H1 (cell line): ENCODE measurements around the gene AP5Z1. TPM values are rescaled to one million over a fixed set of nuclear protein-coding genes. Genes with fewer than 3 reads are reported as not detected.

ENCODE experiments used
- CTCF ChIA-PET: fragments of 300-600 bp; sonication (Branson Sonifier 250); formaldehyde crosslinking; loops from one replicate; lab custom pipeline; 2021; ENCODE audit not compliant: partially characterized antibody; lab: Charles Lee
- POLR2A ChIA-PET: fragments of 300-600 bp; sonication (Branson Sonifier 250); formaldehyde crosslinking; loops from one replicate; lab custom pipeline; 2021; ENCODE audit warnings: inconsistent platforms; ENCODE audit not compliant: partially characterized antibody; lab: Charles Lee
- DNase-seq, 2 experiments: peaks; one replicate each; pipeline versions ENCODE4 v3.0.0 to v3.0.0-alpha.2; 2010 to 2022; ENCODE audit warnings: low spot score in 2 of 2, low read depth in 1 of 2, mixed read lengths in 1 of 2
- FAIRE-seq: peaks from 2 replicates; lab custom pipeline; 2011; peaks lifted over from hg19 to GRCh38; lab: Jason Lieb, UNC
- H2AFZ ChIP-seq: 2 replicates; pipeline ENCODE4 v1.8.1; 2012; ENCODE audit warnings: low read length, inconsistent platforms
- H2AK5ac ChIP-seq: 2 replicates; pipeline ENCODE4 v1.6.1; 2013; ENCODE audit warnings: low read depth, low read length
- H2BK120ac ChIP-seq: replicated peaks from 2 replicates; pipeline ENCODE3; 2013; ENCODE audit warnings: low read depth, low read length, inconsistent platforms
- H2BK12ac ChIP-seq: 2 replicates; pipeline ENCODE4 v1.6.1; 2013; ENCODE audit warnings: low read depth, low read length
- H2BK15ac ChIP-seq: 2 replicates; pipeline ENCODE4 v1.6.1; 2013; ENCODE audit warnings: low read length
- H2BK20ac ChIP-seq: 2 replicates; pipeline ENCODE4 v1.6.1; 2013; ENCODE audit warnings: low read length
- H2BK5ac ChIP-seq: 2 replicates; pipeline ENCODE4 v1.6.1; 2013; ENCODE audit warnings: low read depth, low read length
- H3K14ac ChIP-seq: 2 replicates; pipeline ENCODE4 v1.6.1; 2013; ENCODE audit warnings: inconsistent platforms; ENCODE audit not compliant: insufficient read length
- H3K18ac ChIP-seq: 2 replicates; pipeline ENCODE4 v1.6.1; 2013; ENCODE audit warnings: low read length; ENCODE audit errors: extremely low read depth
- H3K23ac ChIP-seq: 2 replicates; pipeline ENCODE4 v1.6.1; 2013; ENCODE audit warnings: inconsistent platforms; ENCODE audit not compliant: insufficient read length
- H3K23me2 ChIP-seq: 2 replicates; pipeline ENCODE4 v1.6.1; 2013; ENCODE audit warnings: low read depth, low read length
- H3K27ac ChIP-seq: 2 replicates; pipeline ENCODE4 v1.6.1; 2011; ENCODE audit warnings: low read depth, low read length, inconsistent platforms
- H3K27me3 ChIP-seq, 4 experiments: replicated peaks in 1 of 4; 1 replicate in 1 of 4; 2 replicates in 3 of 4; pipeline versions ENCODE4 v1.6.1 to v1.8.1; 2011 to 2013; ENCODE audit warnings: low read length in 3 of 4, mild to moderate bottlenecking in 3 of 4, inconsistent platforms in 2 of 4, mixed read lengths in 2 of 4, moderate library complexity in 1 of 4; ENCODE audit not compliant: control insufficient read depth in 3 of 4, insufficient read depth in 3 of 4; ENCODE audit errors: extremely low read depth in 1 of 4
- H3K36me3 ChIP-seq, 4 experiments: 2 replicates each; pipeline versions ENCODE4 v1.6.1 to v1.8.1; 2011 to 2013; ENCODE audit warnings: mild to moderate bottlenecking in 4 of 4, low read length in 3 of 4, moderate library complexity in 2 of 4, control low read depth in 1 of 4, inconsistent platforms in 1 of 4; ENCODE audit not compliant: insufficient read depth in 4 of 4, control insufficient read depth in 2 of 4
- H3K4ac ChIP-seq: replicated peaks from 2 replicates; pipeline ENCODE3; 2013; ENCODE audit warnings: low read length, low read depth, mixed read lengths, inconsistent platforms; ENCODE audit not compliant: insufficient read length
- H3K4me1 ChIP-seq, 4 experiments: replicated peaks in 1 of 4; 1 replicate in 1 of 4; 2 replicates in 3 of 4; pipeline versions ENCODE4 v1.6.1 to v1.8.1; 2011 to 2013; ENCODE audit warnings: low read length in 3 of 4, inconsistent platforms in 2 of 4, mixed read lengths in 1 of 4; ENCODE audit not compliant: insufficient read depth in 4 of 4, control insufficient read depth in 3 of 4
- H3K4me2 ChIP-seq, 2 experiments: 2 replicates each; pipeline versions ENCODE4 v1.6.1 to v1.8.1; 2011 to 2013; ENCODE audit warnings: low read depth in 2 of 2, low read length in 2 of 2, control low read depth in 1 of 2, inconsistent platforms in 1 of 2, mild to moderate bottlenecking in 1 of 2; ENCODE audit not compliant: insufficient read depth in 1 of 2
- H3K4me3 ChIP-seq, 4 experiments: fragments of 200-600, 300-600 bp in 1 of 4; sonication (generic), shearing (Covaris generic), sonication (Bioruptor Twin) in 1 of 4; 2 replicates each; pipeline versions ENCODE4 v1.5.1 to v1.8.1; 2011 to 2016; ENCODE audit warnings: low read length in 4 of 4, low read depth in 3 of 4, control low read depth in 2 of 4, inconsistent platforms in 2 of 4, mild to moderate bottlenecking in 2 of 4, mixed read lengths in 1 of 4, moderate library complexity in 1 of 4; ENCODE audit not compliant: insufficient read depth in 2 of 4; ENCODE audit errors: extremely low read depth in 1 of 4
- H3K56ac ChIP-seq: replicated peaks from 2 replicates; pipeline ENCODE3; 2013; ENCODE audit warnings: low read depth, mild to moderate bottlenecking, mixed read lengths, low read length, inconsistent platforms; ENCODE audit not compliant: insufficient read length
- H3K79me1 ChIP-seq: 2 replicates; pipeline ENCODE4 v1.6.1; 2013; ENCODE audit warnings: low read depth, low read length, control low read depth
- H3K79me2 ChIP-seq, 2 experiments: 2 replicates each; pipeline versions ENCODE4 v1.6.1 to v1.8.1; 2012 to 2013; ENCODE audit warnings: low read length in 2 of 2, mild to moderate bottlenecking in 2 of 2, inconsistent platforms in 1 of 2; ENCODE audit not compliant: insufficient read depth in 2 of 2, control insufficient read depth in 1 of 2
- H3K9ac ChIP-seq, 4 experiments: replicated peaks in 1 of 4; 1 replicate in 1 of 4; 2 replicates in 3 of 4; pipeline versions ENCODE4 v1.6.1 to v1.8.1; 2011 to 2013; ENCODE audit warnings: low read depth in 3 of 4, low read length in 3 of 4, control low read depth in 2 of 4, mild to moderate bottlenecking in 2 of 4, moderate library complexity in 2 of 4, inconsistent platforms in 1 of 4; ENCODE audit errors: extremely low read depth in 1 of 4
- H3K9me3 ChIP-seq, 2 experiments: 2 replicates each; pipeline versions ENCODE4 v1.6.1 to v1.8.1; 2012 to 2013; ENCODE audit warnings: mild to moderate bottlenecking in 2 of 2, moderate library complexity in 2 of 2, control low read depth in 1 of 2, inconsistent platforms in 1 of 2, low read depth in 1 of 2, low read length in 1 of 2, mixed read lengths in 1 of 2; ENCODE audit not compliant: insufficient read depth in 2 of 2
- H4K20me1 ChIP-seq, 2 experiments: replicated peaks in 1 of 2; 2 replicates each; pipeline versions ENCODE3 to v1.8.1; 2011 to 2013; ENCODE audit warnings: inconsistent platforms in 2 of 2, low read length in 2 of 2, mild to moderate bottlenecking in 1 of 2; ENCODE audit not compliant: insufficient read depth in 2 of 2, control insufficient read depth in 1 of 2
- H4K5ac ChIP-seq: 2 replicates; pipeline ENCODE4 v1.6.1; 2013; ENCODE audit warnings: low read length, low read depth, mixed read lengths, inconsistent platforms; ENCODE audit not compliant: insufficient read length
- H4K8ac ChIP-seq: 2 replicates; pipeline ENCODE4 v1.8.0; 2013; ENCODE audit warnings: mild to moderate bottlenecking, moderate library complexity, low read length, inconsistent platforms; ENCODE audit not compliant: insufficient read depth; ENCODE audit errors: extremely low read depth
- H4K91ac ChIP-seq: replicated peaks from 2 replicates; pipeline ENCODE3; 2013; ENCODE audit warnings: low read length, mixed read lengths, inconsistent platforms; ENCODE audit not compliant: insufficient read length
- KDM1A ChIP-seq: fragments of 200-600, 300-600 bp; sonication (generic); IDR thresholded peaks from 2 replicates; pipeline ENCODE4 v1.7.1; 2016; ENCODE audit warnings: mild to moderate bottlenecking, low read length, borderline replicate concordance
- WGBS, 2 experiments: shearing (Covaris generic) in 1 of 2; methylation state at CpG; one replicate each; pipeline versions ENCODE4 v1.1.6 to v1.1.7; 2013 to 2015; ENCODE audit warnings: low lambda C conversion rate in 2 of 2, mixed read lengths in 2 of 2, inconsistent platforms in 1 of 2, low coverage in 1 of 2, missing lambda C conversion rate in 1 of 2; ENCODE audit not compliant: insufficient replicate concordance in 2 of 2, insufficient coverage in 1 of 2, insufficient read length in 1 of 2; ENCODE audit errors: extremely low coverage in 1 of 2, missing lambda C conversion rate in 1 of 2; 5-methylcytosine and 5-hydroxymethylcytosine counted together
- polyA plus RNA-seq, 7 experiments: library from polyadenylated mRNA; depleted of rRNA in 3 of 7; stranded (reverse) in 5 of 7; unstranded in 2 of 7; fragments of >200 nt in 5 of 7; fragments of 200-250 nt in 2 of 7; gene quantifications; 1 replicate in 5 of 7; 2 replicates in 1 of 7; 4 replicates in 1 of 7; pipeline versions ENCODE4 v1.2.1 to v1.2.3, GENCODE V29; 2011 to 2013; ENCODE audit warnings: missing spikeins in 2 of 7, mixed read lengths in 2 of 7
- total RNA-seq: library from RNA; stranded (reverse); fragmentation: NEBNext Ultra II Directional; extraction: Animal tissue kit (Norgen Biotek cat#: 25700); gene quantifications from 2 replicates; pipeline ENCODE4 v1.2.1, GENCODE V29; 2021

Gene AP5Z1
- total and polyA plus RNA-seq, 2 of the 8 experiments (the other 6 are each of a cell fraction or from before 2014, with no cell fraction given), result 24.0 to 24.7 TPM

GRCh38 chr7:4837041-4837802, 61.8 kb downstream of the AP5Z1 start:
- Histone ChIP-seq H2BK20ac (no peak overlapping the region), H2AK5ac (no peak overlapping the region), H2BK120ac (no peak overlapping the region), H3K36me3 (no peaks in the 10 kb centered on the region), H3K18ac (no peak overlapping the region), H3K79me2 (no peaks in the 10 kb centered on the region), H3K14ac (no peak overlapping the region), H2BK5ac (peak overlapping the region; percentile 60; the same call in 1 of the 2 replicates), H3K23ac (no peak overlapping the region), H3K4me2 (no peak overlapping the region), H2BK12ac (no peak overlapping the region; the same call in 1 of the 2 replicates)
- POLR2A ChIA-PET, result no interaction called here
- DNase-seq, result no peak
- no peak for TF ChIP-seq KDM1A
- TF ChIP-seq, all 59 proteins: peak for 0
- Histone ChIP-seq H3K9me3 (no peaks in the 10 kb centered on the region), H3K56ac (no peak overlapping the region), H4K20me1 (peaks cover 0 to 6% of the 10 kb centered on the region in 2 experiments), H3K27me3 (no peaks in the 10 kb centered on the region), H3K23me2 (peaks cover 2% of the 10 kb centered on the region; the same call in 1 of the 2 replicates), H3K27ac (no peak overlapping the region), H3K4me3 (no peak overlapping the region), H3K4me1 (peaks cover 0 to 4% (median 0%) of the 10 kb centered on the region in 4 experiments; a peak in 1 of 7 replicates), H3K79me1 (no peaks in the 10 kb centered on the region), H2BK15ac (no peak overlapping the region), H4K8ac (no peak overlapping the region), H4K5ac (no peak overlapping the region), H3K9ac (peak overlapping the region in 1 of 4 experiments; percentile 11; a peak in 1 of 7 replicates), H4K91ac (no peak overlapping the region), H2AFZ (no peak overlapping the region), H3K4ac (no peak overlapping the region)
- 86% methylated on average over 20 of the region's 22 CpGs; no CpG with 5 or more reads in 1 of the 2 experiments for WGBS, 2 experiments
- FAIRE-seq, result no peak
- CTCF ChIA-PET, result interaction anchor here (1.4 to 1.7 kb wide), 2 partner anchors 10 to 223 kb away, joined by 3 read pairs; no protein-coding TSS in a partner anchor
